Liver (tissue), 3 donors: ENCODE results near the gene STAM2.
"Not testable (repeated sequence)": the region's sequence is repeated elsewhere in the genome, so short reads cannot be mapped to it uniquely, and the experiment has no call there.

Experiments
- CTCF ChIP-seq: fragments of 150-350 bp; IDR thresholded peaks from 2 replicates; pipeline ENCODE4 v1.5.1; 2017; ENCODE audit warnings: improper control_type of control experiment, low read depth, low read length; ENCODE audit not compliant: missing input control
- EGR1 ChIP-seq, 2 donors: IDR thresholded peaks; 2 replicates each; pipeline ENCODE4 v1.6.1; 2016 to 2018; ENCODE audit warnings: antibody characterized with exemption in 2 of 2, low read depth in 2 of 2
- GABPA ChIP-seq, 2 donors: IDR thresholded peaks in 1 of 2; conservative IDR thresholded peaks in 1 of 2; 2 replicates each; pipeline ENCODE4 v1.6.1; 2016; ENCODE audit warnings: antibody characterized with exemption in 2 of 2, mild to moderate bottlenecking in 1 of 2, moderate library complexity in 1 of 2
- REST ChIP-seq: IDR thresholded peaks from 2 replicates; pipeline ENCODE4 v1.6.1; 2016; ENCODE audit warnings: antibody characterized with exemption, mild to moderate bottlenecking
- donor health status: healthy.
- donor health status: healthy.

GRCh38 chr2:152172201-152172785, 3.3 kb downstream of the STAM2 start:
- TF ChIP-seq CTCF; GABPA (IDR thresholded peaks at IDR 0.05 in 1 of 2, conservative IDR thresholded peaks at IDR 0.05 in 1 of 2); REST; EGR1 (IDR thresholded peaks at IDR 0.05; ENCODE audit: low read depth in 2 of 2): not testable (repeated sequence)
